Parathyroid adenoma (tissue), 2 donors: ENCODE measurements around the gene SLIRP.

Experiments
- H2AFZ ChIP-seq: fragments of 300-600 bp; sonication (generic); one replicate; pipeline ENCODE4 v1.7.0; 2017; ENCODE audit warnings: antibody characterized with exemption, mild to moderate bottlenecking
- H3K27ac ChIP-seq: fragments of 300-600 bp; sonication (generic); one replicate; pipeline ENCODE4 v1.7.0; 2017
- H3K27me3 ChIP-seq: fragments of 300-600 bp; sonication (generic); one replicate; pipeline ENCODE4 v1.7.0; 2017; ENCODE audit warnings: low read length; ENCODE audit not compliant: control insufficient read depth, insufficient read depth
- H3K36me3 ChIP-seq: fragments of 300-600 bp; sonication (generic); one replicate; pipeline ENCODE4 v1.7.0; 2017; ENCODE audit warnings: low read length; ENCODE audit not compliant: control insufficient read depth, insufficient read depth
- H3K4me1 ChIP-seq: fragments of 300-600 bp; sonication (generic); one replicate; pipeline ENCODE4 v1.7.0; 2017; ENCODE audit warnings: control low read depth
- H3K4me2 ChIP-seq: fragments of 300-600 bp; sonication (generic); one replicate; pipeline ENCODE4 v1.7.0; 2017; ENCODE audit warnings: low read length
- H3K4me3 ChIP-seq: fragments of 300-600 bp; sonication (generic); one replicate; pipeline ENCODE4 v1.7.0; 2017; ENCODE audit warnings: low read depth, low read length
- H3K79me2 ChIP-seq: fragments of 300-600 bp; sonication (generic); one replicate; pipeline ENCODE4 v1.7.0; 2017; ENCODE audit warnings: control low read depth
- H3K9ac ChIP-seq: fragments of 300-600 bp; sonication (generic); one replicate; pipeline ENCODE4 v1.7.0; 2017; ENCODE audit warnings: mild to moderate bottlenecking
- H3K9me3 ChIP-seq: fragments of 300-600 bp; sonication (generic); one replicate; pipeline ENCODE4 v1.7.0; 2017; ENCODE audit warnings: low read length; ENCODE audit not compliant: control insufficient read depth
- TF ChIP-seq, protein P1 (sequence below): fragments of 300-600 bp; sonication (generic); IDR thresholded peaks from one replicate; pipeline ENCODE4 v1.7.0; 2017; ENCODE audit warnings: antibody characterized with exemption, mild to moderate bottlenecking
- donor health status: primary hyperparathyroidism.

Gene SLIRP

DNA sequence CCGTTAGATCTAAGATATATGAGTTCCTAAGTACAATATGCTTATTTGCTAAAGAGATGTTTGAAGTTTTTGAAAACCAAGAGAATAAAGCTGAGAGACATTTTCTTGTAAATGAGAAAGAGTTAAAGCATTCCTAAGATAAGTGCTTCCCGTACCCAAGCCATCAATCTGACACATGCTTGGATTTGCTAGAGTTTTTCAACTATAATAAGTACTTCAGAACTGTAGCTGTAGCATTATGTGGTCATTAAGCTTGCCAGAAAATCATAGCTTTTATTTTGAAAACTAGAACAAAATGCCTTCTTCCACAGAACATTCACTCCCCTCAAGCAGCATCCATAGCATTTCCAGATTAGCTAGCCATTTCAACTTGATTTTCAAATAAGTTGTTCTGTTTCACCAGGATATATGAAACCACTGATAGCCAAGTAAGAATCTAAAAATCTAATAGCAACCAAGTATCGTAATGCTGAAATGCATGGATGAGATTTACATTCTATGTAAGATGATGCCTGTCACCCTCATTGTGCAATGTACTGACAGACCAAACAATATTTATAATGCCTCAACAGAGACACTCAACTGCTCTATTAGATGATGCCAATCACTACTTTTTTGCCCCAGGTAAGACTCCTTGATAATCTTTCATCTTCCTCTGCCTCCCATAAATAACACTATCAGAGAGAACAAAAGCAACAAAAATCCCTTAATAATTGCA lies 45.1 kb downstream of the SLIRP start:
- TF ChIP-seq, protein P1, sequence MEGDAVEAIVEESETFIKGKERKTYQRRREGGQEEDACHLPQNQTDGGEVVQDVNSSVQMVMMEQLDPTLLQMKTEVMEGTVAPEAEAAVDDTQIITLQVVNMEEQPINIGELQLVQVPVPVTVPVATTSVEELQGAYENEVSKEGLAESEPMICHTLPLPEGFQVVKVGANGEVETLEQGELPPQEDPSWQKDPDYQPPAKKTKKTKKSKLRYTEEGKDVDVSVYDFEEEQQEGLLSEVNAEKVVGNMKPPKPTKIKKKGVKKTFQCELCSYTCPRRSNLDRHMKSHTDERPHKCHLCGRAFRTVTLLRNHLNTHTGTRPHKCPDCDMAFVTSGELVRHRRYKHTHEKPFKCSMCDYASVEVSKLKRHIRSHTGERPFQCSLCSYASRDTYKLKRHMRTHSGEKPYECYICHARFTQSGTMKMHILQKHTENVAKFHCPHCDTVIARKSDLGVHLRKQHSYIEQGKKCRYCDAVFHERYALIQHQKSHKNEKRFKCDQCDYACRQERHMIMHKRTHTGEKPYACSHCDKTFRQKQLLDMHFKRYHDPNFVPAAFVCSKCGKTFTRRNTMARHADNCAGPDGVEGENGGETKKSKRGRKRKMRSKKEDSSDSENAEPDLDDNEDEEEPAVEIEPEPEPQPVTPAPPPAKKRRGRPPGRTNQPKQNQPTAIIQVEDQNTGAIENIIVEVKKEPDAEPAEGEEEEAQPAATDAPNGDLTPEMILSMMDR = no peak

GRCh38 chr14:77760381-77761204 lies 52.7 kb downstream of the SLIRP start, which contains the start of gene SNW1:
SNW1 (minus strand) TSS chr14:77761156; CDS start chr14:77761127, 29 bp downstream.
- peaks cover 49% of the 10 kb centered on the region for H3K79me2 ChIP-seq
- H3K27me3 ChIP-seq = no peaks in the 10 kb centered on the region
- peak within 1 kb of the TSS; percentile 90 for H3K9ac ChIP-seq
- H3K36me3 ChIP-seq = no peaks in the 10 kb centered on the region
- no peaks in the 10 kb centered on the region for H3K9me3 ChIP-seq
- peak within 1 kb of the TSS; percentile 91 for H2AFZ ChIP-seq
- H3K4me2 ChIP-seq = peak within 1 kb of the TSS; percentile 86
- H3K27ac ChIP-seq = peak within 1 kb of the TSS; percentile 89
- peak within 1 kb of the TSS; percentile 98 for H3K4me3 ChIP-seq
- TF ChIP-seq, protein P1 = no peak
- peaks cover 10% of the 10 kb centered on the region for H3K4me1 ChIP-seq

More for the DNA sequence above, 45.1 kb downstream of the SLIRP start:
- Histone ChIP-seq H3K36me3 (no peaks in the 10 kb centered on the region), H3K9ac (no peak overlapping the region), H3K4me2 (no peak overlapping the region), H3K4me1 (peaks cover 4% of the 10 kb centered on the region), H3K9me3 (no peaks in the 10 kb centered on the region), H3K27me3 (no peaks in the 10 kb centered on the region), H3K27ac (no peak overlapping the region), H3K4me3 (no peak overlapping the region), H3K79me2 (peaks cover 35% of the 10 kb centered on the region), H2AFZ (no peak overlapping the region)

DNA sequence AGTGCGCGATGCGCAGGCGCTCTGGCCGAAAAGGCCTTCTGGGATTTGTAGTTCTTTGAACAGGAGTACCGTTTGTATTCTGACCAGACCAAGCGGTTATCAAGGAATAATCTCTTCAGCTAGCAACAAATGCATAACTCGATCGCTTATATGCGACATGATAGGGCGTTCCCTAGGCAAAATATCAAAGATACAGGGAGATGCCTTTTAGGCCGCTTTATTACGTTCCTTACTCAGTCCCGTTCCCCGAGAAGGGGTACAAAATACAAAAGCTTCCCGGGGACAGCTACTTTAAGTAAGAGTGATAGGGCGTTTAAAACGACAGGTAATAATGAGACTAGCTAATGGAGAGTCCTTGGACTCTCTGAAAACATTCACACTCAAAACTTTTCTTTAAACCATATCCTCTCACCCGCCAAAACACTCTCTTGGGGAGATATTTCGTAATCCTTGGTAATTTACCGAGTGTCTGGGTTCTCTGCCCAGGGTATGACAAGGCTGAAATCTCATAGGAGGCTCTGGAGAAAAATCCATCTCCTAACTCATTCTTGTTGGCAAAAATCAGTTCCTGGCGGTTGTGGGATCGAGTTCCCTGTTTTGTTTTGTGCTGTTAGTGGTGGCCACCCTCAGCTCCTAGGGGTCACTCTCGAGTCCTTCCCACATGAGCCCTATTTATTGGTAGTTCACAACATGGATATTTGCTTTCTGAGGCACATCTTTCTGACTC lies 53.5 kb downstream of the SLIRP start:
- H3K36me3 ChIP-seq = no peaks in the 10 kb centered on the region
- H3K27ac ChIP-seq = peak overlapping the region; percentile 89
- TF ChIP-seq, protein P1 = no peak

GRCh38 chr14:77763316-77763715 lies 55.4 kb downstream of the SLIRP start:
- H3K9ac ChIP-seq = no peak overlapping the region
- TF ChIP-seq, protein P1 = no peak

More for the DNA sequence above, 53.5 kb downstream of the SLIRP start:
- H2AFZ ChIP-seq = peak overlapping the region; percentile 91
- H3K9me3 ChIP-seq = no peaks in the 10 kb centered on the region
- peak overlapping the region; percentile 90 for H3K9ac ChIP-seq
- H3K27me3 ChIP-seq = no peaks in the 10 kb centered on the region
- H3K4me1 ChIP-seq = peaks cover 10% of the 10 kb centered on the region
- H3K4me3 ChIP-seq = peak overlapping the region; percentile 98
- H3K79me2 ChIP-seq = peaks cover 41% of the 10 kb centered on the region
- peak overlapping the region; percentile 86 for H3K4me2 ChIP-seq

More at GRCh38 chr14:77763316-77763715, 55.4 kb downstream of the SLIRP start:
- Histone ChIP-seq H3K36me3 (no peaks in the 10 kb centered on the region), H3K4me2 (no peak overlapping the region), H3K9me3 (no peaks in the 10 kb centered on the region), H3K27ac (no peak overlapping the region), H3K79me2 (peaks cover 33% of the 10 kb centered on the region), H3K27me3 (no peaks in the 10 kb centered on the region), H3K4me1 (peaks cover 10% of the 10 kb centered on the region), H3K4me3 (no peak overlapping the region), H2AFZ (no peak overlapping the region)
